Keratinocyte (primary cell): ENCODE results near the gene SEMA3A.

Experiments
- EZH2 ChIP-seq: IDR thresholded peaks from one replicate; pipeline ENCODE4 v1.6.1; 2012; ENCODE audit warnings: inconsistent platforms, mild to moderate bottlenecking, low read length, moderate library complexity
- TF ChIP-seq, protein P1 (sequence below), 3 experiments: IDR thresholded peaks in 1 of 3; conservative IDR thresholded peaks in 1 of 3; optimal IDR thresholded peaks in 1 of 3; 2 replicates in 2 of 3; 3 replicates in 1 of 3; pipeline versions ENCODE3 to v1.5.1; 2011; ENCODE audit warnings: low read length in 3 of 3, mild to moderate bottlenecking in 3 of 3, moderate library complexity in 2 of 3, control low read depth in 1 of 3, inconsistent platforms in 1 of 3; ENCODE audit not compliant: insufficient read depth in 2 of 3; ENCODE audit errors: extremely low read depth in 1 of 3

DNA sequence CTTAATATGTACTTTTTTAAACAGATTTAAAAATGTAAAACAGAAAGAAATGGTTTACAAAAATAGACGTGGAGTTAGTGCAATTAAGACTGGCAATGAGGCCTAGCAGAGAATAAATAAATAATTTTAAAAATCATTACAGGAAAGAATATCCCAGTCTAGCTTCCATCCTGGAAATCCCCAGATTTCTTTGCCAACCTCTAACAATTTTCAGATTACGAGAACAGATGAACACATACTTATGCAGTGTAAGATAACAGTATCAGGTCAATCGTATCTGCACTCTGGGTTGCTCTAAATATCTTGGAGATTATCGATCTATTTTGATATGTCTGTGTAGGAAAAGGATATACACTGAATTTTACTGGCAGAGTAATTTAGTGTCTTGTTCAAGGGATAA, 210.5 kb downstream of the SEMA3A start:
- TF ChIP-seq, protein P1, sequence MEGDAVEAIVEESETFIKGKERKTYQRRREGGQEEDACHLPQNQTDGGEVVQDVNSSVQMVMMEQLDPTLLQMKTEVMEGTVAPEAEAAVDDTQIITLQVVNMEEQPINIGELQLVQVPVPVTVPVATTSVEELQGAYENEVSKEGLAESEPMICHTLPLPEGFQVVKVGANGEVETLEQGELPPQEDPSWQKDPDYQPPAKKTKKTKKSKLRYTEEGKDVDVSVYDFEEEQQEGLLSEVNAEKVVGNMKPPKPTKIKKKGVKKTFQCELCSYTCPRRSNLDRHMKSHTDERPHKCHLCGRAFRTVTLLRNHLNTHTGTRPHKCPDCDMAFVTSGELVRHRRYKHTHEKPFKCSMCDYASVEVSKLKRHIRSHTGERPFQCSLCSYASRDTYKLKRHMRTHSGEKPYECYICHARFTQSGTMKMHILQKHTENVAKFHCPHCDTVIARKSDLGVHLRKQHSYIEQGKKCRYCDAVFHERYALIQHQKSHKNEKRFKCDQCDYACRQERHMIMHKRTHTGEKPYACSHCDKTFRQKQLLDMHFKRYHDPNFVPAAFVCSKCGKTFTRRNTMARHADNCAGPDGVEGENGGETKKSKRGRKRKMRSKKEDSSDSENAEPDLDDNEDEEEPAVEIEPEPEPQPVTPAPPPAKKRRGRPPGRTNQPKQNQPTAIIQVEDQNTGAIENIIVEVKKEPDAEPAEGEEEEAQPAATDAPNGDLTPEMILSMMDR (optimal IDR thresholded peaks at IDR 0.05 in 1 of 3, IDR thresholded peaks at IDR 0.05 in 1 of 3, conservative IDR thresholded peaks at IDR 0.05 in 1 of 3; ENCODE audit: extremely low read depth in 1 of 3, insufficient read depth in 2 of 3, low read length in 3 of 3): no peak
- no peak for TF ChIP-seq EZH2
